ENCODE measurements around the gene PHOSPHO1.
A peak's percentile ranks its signal among the peaks of the same experiment; 100 is the strongest.
"Not testable (repeated sequence)": the region's sequence is repeated elsewhere in the genome, so short reads cannot be mapped to it uniquely, and the experiment has no call there.

PHOSPHO1 gene

GRCh38 chr17:49191409-49191916 lies 39.1 kb downstream of the PHOSPHO1 start:
- DNase-seq, result peak; percentile 83

- DNase-seq, result no peak
Measured at GRCh38 chr17:49190932-49191331, 39.7 kb downstream of the PHOSPHO1 start.

DNA sequence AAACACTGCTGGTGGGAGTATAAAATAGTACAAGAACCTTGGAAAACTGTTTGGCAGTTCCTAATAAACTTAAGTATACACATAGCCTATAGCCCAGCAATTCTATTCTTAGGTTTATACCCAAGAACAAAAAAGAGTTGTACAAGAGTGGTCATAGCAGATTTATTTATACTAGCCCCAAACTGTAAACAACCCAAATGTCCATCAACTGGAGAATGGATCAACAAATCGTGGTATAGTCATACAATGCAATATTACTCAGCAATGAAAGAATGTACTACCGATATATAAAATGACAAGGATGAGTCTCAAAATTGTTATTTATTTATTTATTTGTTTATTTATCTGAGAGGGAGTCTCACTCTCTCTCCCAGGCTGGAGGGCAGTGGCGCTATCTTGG lies 43.3 kb downstream of the PHOSPHO1 start:
- no peak for DNase-seq

DNA sequence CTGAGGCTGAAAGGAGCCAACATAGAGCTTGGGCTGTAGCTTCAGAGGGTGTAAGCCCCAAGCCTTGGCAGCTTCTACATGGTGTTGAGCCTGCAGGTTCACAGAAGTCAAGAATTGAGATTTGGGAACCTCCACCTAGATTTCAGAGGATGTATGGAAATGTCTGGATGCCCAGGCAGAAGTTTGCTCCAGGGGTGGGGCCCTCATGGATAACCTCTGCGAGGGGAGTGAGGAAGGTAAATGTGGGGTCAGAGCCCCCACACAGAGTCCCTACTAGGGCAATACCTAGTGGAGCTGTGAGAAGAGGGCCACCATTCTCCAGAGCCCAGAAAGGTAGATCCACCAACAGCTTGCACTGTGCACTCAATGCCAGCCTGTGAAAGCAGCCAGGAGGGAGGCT lies 45.2 kb downstream of the PHOSPHO1 start:
- not testable (repeated sequence) for DNase-seq

DNA sequence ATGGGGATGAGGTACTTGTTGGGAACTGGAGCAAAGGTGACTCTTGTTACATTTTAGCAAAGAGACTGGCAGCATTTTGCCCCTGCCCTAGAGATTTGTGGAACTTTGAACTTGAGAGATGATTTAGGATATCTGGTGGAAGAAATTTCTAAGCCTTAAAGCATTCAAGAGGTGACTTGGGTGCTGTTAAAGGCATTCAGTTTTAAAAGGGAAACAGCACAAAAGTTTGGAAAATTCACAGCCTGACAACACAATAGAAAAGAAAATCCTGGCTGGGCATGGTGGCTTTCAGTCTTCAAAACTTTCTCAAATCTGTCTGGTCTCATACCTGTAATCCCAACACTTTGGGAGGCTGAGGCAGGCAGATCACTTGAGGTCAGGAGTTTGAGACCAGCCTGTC lies 46.1 kb downstream of the PHOSPHO1 start:
- DNase-seq, result not testable (repeated sequence)

- no peak for DNase-seq
Measured at GRCh38 chr17:49183801-49184200, 46.8 kb downstream of the PHOSPHO1 start.

- no peak for DNase-seq
Measured at GRCh38 chr17:49183341-49183740, 47.2 kb downstream of the PHOSPHO1 start.

DNA sequence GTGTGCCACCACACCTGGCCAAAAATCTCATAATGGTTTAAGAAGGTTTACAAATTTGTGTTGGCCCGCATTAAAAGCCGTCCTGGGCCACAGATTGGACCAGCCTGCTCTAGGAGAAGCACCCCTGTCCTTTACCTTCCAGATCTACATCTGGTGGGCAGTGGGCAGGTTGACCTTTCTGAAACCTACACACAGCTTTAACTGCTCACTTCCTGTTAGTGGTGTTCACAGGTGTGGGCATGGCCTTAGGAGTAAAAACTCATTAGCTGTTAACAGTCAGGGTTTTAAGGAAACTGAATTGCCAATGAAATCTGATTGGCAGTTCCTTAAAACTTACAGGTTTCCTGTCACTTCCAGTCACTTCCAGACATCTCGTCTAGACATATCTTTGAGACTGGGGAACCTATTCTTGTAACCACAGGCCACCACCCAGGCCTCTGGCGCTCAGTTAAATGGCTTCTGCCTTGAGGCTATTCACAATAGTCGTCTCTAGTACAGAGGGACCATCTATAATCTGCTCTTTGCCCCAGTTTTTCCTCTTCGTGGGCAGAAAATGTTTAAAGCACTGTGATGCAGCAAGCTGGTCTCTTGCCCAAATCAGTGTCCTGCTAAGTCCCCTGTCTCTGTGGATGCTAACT lies 49.5 kb downstream of the PHOSPHO1 start:
- no peak for DNase-seq

- peak; percentile 21 for DNase-seq
Measured at GRCh38 chr17:49180303-49180702, 50.3 kb downstream of the PHOSPHO1 start.

GRCh38 chr17:49175978-49176377 lies 54.6 kb downstream of the PHOSPHO1 start:
- not testable (repeated sequence) for DNase-seq

All from NCI-H748 treated with DMSO at 0.1 percent for 48 hours (cell line).